AG09309 (cell line): ENCODE results near the gene CTNNA1.

Experiments used
- DNase-seq: peaks from one replicate; pipeline ENCODE4 v3.0.0-alpha.2; 2010; ENCODE audit warnings: low read depth
- H3K4me3 ChIP-seq: 2 replicates; pipeline ENCODE4 v1.5.1; 2011; ENCODE audit warnings: mild to moderate bottlenecking, low read depth, low read length, moderate library complexity; ENCODE audit not compliant: control insufficient read depth
- CTCF ChIP-seq: IDR thresholded peaks from 2 replicates; pipeline ENCODE4 v1.5.1; 2011; ENCODE audit warnings: mild to moderate bottlenecking, low read depth, low read length, inconsistent platforms; ENCODE audit not compliant: insufficient read depth, control insufficient read depth; ENCODE audit errors: missing control alignments

CTNNA1 gene

DNA sequence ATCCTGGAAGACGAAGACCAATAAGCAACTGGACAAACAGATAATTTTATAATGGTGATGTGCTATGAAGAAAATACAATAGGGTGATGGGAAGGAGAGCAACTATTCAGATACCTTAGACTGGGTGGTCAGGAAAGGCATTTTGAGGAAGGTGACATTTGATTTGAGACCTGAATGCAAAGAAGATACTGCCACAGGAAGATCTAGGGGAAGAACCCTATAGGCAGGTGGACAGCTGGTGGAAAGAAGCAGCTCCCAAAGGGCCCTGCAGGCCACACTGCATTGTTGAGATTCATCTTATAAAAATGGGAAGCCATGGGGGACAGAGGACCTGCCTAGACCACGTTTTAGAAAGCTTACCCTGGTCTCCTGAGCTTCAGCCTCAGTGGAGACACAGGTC lies 19.7 kb upstream of the CTNNA1 start:
- H3K4me3 ChIP-seq = no peak overlapping the region
- no peak for DNase-seq
- TF ChIP-seq CTCF = no peak

DNA sequence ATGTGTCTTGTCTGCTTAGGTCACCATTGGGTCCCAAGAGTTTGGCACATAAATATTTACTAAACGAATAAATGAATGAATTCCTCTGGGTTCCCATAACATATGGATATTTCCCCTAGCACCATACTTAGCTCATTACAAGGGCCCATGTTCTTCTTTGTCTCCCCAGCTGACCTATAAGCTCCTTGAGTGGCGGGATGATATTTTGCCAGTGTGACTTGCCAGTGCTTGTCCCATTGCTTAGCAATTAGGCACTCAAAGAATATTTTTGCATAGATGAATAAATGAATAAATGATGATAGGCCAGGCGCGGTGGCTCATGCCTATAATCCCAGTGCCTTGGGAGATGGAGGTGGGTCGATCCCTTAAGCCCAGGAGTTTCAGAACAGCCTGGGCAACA lies 16.9 kb upstream of the CTNNA1 start:
- DNase-seq = no peak
- no peak for TF ChIP-seq CTCF
- H3K4me3 ChIP-seq = no peak overlapping the region

GRCh38 chr5:138737494-138738265 lies 15.5 kb upstream of the CTNNA1 start:
- H3K4me3 ChIP-seq = no peak overlapping the region
- no peak for TF ChIP-seq CTCF
- DNase-seq = no peak

DNA sequence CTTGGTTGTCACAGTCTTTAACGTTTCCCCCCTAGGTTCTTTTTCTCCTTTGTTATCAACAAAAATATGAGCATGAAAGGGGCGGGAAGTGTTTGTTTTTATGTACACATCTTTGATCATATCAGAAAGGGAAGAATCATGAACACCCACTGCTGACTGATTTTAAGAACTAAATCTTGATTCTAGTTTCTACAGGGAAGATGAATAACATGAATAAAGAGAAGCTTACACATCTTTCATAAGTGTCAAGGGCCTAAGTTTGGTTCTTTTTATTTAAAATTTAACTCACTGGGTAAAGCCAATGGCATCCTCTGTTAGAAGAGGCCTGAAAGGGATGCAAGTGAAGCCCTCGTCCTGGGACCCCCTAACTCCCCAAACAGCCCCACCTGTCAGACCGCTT lies 14.8 kb upstream of the CTNNA1 start:
- DNase-seq = no peak
- H3K4me3 ChIP-seq = no peak overlapping the region
- TF ChIP-seq CTCF = no peak

DNA sequence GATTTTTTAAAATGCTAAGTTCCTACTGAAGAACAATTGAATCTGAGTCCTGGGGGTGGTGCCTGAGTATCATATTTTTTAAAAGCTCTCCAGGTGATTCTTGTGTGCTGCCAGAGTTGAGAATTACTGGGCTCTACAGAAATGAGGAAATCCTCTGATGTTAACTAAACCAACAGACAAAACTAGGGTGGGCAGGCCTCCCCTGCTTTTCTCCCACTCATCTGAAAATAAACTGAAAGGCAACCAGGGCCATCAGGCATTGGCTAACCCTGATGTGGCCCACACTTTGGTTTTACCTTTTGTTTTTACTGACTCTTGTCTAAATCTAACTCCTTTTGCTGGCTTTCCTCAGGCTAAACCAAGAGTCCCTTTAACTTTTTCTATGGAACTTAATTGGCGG lies 13.3 kb upstream of the CTNNA1 start:
- no peak for TF ChIP-seq CTCF
- DNase-seq = no peak
- no peak overlapping the region for H3K4me3 ChIP-seq

GRCh38 chr5:138743484-138743883 lies 9.7 kb upstream of the CTNNA1 start:
- H3K4me3 ChIP-seq = no peak overlapping the region
- DNase-seq = no peak
- no peak for TF ChIP-seq CTCF
